ENCODE data around the gene ITGB3.

ITGB3 gene

DNA sequence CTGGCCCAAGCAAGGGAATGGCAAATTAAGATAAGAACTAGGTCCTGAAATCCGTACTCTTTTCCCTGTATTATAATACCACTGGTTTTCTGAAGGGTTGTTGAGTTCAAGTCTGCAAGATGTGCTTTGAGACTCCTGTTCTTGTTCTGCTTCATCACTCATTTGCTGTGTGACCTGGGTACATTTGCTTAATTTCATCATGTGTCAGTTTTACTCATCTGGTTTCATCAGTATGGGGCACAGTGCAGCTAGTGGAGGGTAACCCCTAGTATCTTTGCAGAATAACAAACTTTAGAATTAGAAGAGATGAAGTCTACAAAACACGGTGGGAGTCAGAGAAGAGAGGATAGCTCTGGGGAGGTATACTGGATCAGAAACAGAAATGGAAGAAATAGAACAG lies 48.2 kb downstream of the ITGB3 start:
- TF ChIP-seq CTCF (IDR thresholded peaks at IDR 0.05; ENCODE audit: borderline replicate concordance, extremely low read depth, low read length, poor library complexity, severe bottlenecking) = no peak
- TF ChIP-seq EZH2 (IDR thresholded peaks at IDR 0.05; ENCODE audit: borderline replicate concordance, low read depth, low read length, severe bottlenecking) = no peak
- H3K4me2 ChIP-seq (ENCODE audit: insufficient read depth, low read length) = no peak overlapping the region
- 0 out of 2 replicates have a peak, but pooled peaks cover 4% of the 10 kb centered on the region for H3K36me3 ChIP-seq (ENCODE audit: insufficient read depth, low read length)

GRCh38 chr17:47304186-47304585 lies 50.6 kb downstream of the ITGB3 start:
- H3K4me3 ChIP-seq (ENCODE audit: low read depth in 1 of 2, low read length in 2 of 2) = no peak overlapping the region
- ATAC-seq (ENCODE audit: insufficient read depth, low read depth) = no peak
- TF ChIP-seq EZH2 (IDR thresholded peaks at IDR 0.05; ENCODE audit: borderline replicate concordance, low read depth, low read length, severe bottlenecking) (no peak), CTCF (IDR thresholded peaks at IDR 0.05; ENCODE audit: borderline replicate concordance, extremely low read depth, low read length, poor library complexity, severe bottlenecking) (no peak)
- H3K27me3 ChIP-seq (ENCODE audit: insufficient read depth, low read length, poor library complexity) = no peaks in the 10 kb centered on the region
- no peaks in the 10 kb centered on the region for H3K79me2 ChIP-seq (ENCODE audit: insufficient read depth, low read length)
- no peaks in the 10 kb centered on the region for H4K20me1 ChIP-seq (ENCODE audit: insufficient read depth, low read length)
- H2AFZ ChIP-seq (ENCODE audit: low read depth, low read length) = no peak overlapping the region
- no peak overlapping the region for H3K4me2 ChIP-seq (ENCODE audit: insufficient read depth, low read length)
- no peak overlapping the region for H3K9ac ChIP-seq (ENCODE audit: low read depth, low read length)
- H3K4me1 ChIP-seq (ENCODE audit: insufficient read depth, low read length) = no peaks in the 10 kb centered on the region
- no peak for DNase-seq
- no peak overlapping the region for H3K27ac ChIP-seq (ENCODE audit: low read length)
- H3K36me3 ChIP-seq (ENCODE audit: insufficient read depth, low read length) = 0 out of 2 replicates have a peak, but pooled peaks cover 4% of the 10 kb centered on the region
- no peaks in the 10 kb centered on the region for H3K9me3 ChIP-seq (ENCODE audit: insufficient read depth, low read length, severe bottlenecking)

More for the DNA sequence above, 48.2 kb downstream of the ITGB3 start:
- H3K79me2 ChIP-seq (ENCODE audit: insufficient read depth, low read length) = no peaks in the 10 kb centered on the region
- H3K4me3 ChIP-seq (ENCODE audit: low read depth in 1 of 2, low read length in 2 of 2) = no peak overlapping the region
- ATAC-seq (ENCODE audit: insufficient read depth, low read depth) (no peak), DNase-seq (no peak)
- no peaks in the 10 kb centered on the region for H3K4me1 ChIP-seq (ENCODE audit: insufficient read depth, low read length)
- H2AFZ ChIP-seq (ENCODE audit: low read depth, low read length) = no peak overlapping the region
- no peaks in the 10 kb centered on the region for H3K9me3 ChIP-seq (ENCODE audit: insufficient read depth, low read length, severe bottlenecking)
- no peak overlapping the region for H3K27ac ChIP-seq (ENCODE audit: low read length)
- H4K20me1 ChIP-seq (ENCODE audit: insufficient read depth, low read length) = no peaks in the 10 kb centered on the region
- no peak overlapping the region for H3K9ac ChIP-seq (ENCODE audit: low read depth, low read length)
- no peaks in the 10 kb centered on the region for H3K27me3 ChIP-seq (ENCODE audit: insufficient read depth, low read length, poor library complexity)

GRCh38 chr17:47305302-47305923 lies 51.8 kb downstream of the ITGB3 start:
- no peaks in the 10 kb centered on the region for H3K9me3 ChIP-seq (ENCODE audit: insufficient read depth, low read length, severe bottlenecking)
- ATAC-seq (ENCODE audit: insufficient read depth, low read depth) (no peak), DNase-seq (no peak)
- no peak overlapping the region for H2AFZ ChIP-seq (ENCODE audit: low read depth, low read length)
- no peak overlapping the region for H3K4me3 ChIP-seq (ENCODE audit: low read depth in 1 of 2, low read length in 2 of 2)
- no peaks in the 10 kb centered on the region for H4K20me1 ChIP-seq (ENCODE audit: insufficient read depth, low read length)
- H3K27me3 ChIP-seq (ENCODE audit: insufficient read depth, low read length, poor library complexity) = no peaks in the 10 kb centered on the region
- no peaks in the 10 kb centered on the region for H3K79me2 ChIP-seq (ENCODE audit: insufficient read depth, low read length)
- no peak overlapping the region for H3K27ac ChIP-seq (ENCODE audit: low read length)
- TF ChIP-seq CTCF (IDR thresholded peaks at IDR 0.05; ENCODE audit: borderline replicate concordance, extremely low read depth, low read length, poor library complexity, severe bottlenecking) (no peak), EZH2 (IDR thresholded peaks at IDR 0.05; ENCODE audit: borderline replicate concordance, low read depth, low read length, severe bottlenecking) (no peak)
- H3K36me3 ChIP-seq (ENCODE audit: insufficient read depth, low read length) = 0 out of 2 replicates have a peak, but pooled peaks cover 4% of the 10 kb centered on the region
- no peak overlapping the region for H3K9ac ChIP-seq (ENCODE audit: low read depth, low read length)
- no peaks in the 10 kb centered on the region for H3K4me1 ChIP-seq (ENCODE audit: insufficient read depth, low read length)
- H3K4me2 ChIP-seq (ENCODE audit: insufficient read depth, low read length) = no peak overlapping the region
